ENCODE measurements around the gene SSR1.
"Not testable (repeated sequence)": the region's sequence is repeated elsewhere in the genome, so short reads cannot be mapped to it uniquely, and the experiment has no call there.

Gene SSR1

GRCh38 chr6:7312616-7313504 lies at the start of gene SSR1:
TSS of gene SSR1 (minus strand) at chr6:7313199. CDS start at chr6:7313120, 79 bp downstream.
- DNase-seq = peak; percentile 93

GRCh38 chr6:7351916-7352315 lies 38.9 kb upstream of the SSR1 start:
- DNase-seq = not testable (repeated sequence)

- DNase-seq = not testable (repeated sequence)
These were observed 37.6 kb upstream of the SSR1 start for GRCh38 chr6:7350591-7350990.

- DNase-seq = not testable (repeated sequence)
These were observed 34.6 kb upstream of the SSR1 start for GRCh38 chr6:7347551-7347997.

- DNase-seq = not testable (repeated sequence)
These were observed 31.9 kb upstream of the SSR1 start for GRCh38 chr6:7344773-7345450.

GRCh38 chr6:7343546-7344475 lies 30.8 kb upstream of the SSR1 start:
- no peak for DNase-seq

- no peak for DNase-seq
These were observed 29.2 kb upstream of the SSR1 start for GRCh38 chr6:7341989-7342742.

- DNase-seq = no peak
These were observed 28.3 kb upstream of the SSR1 start for GRCh38 chr6:7341271-7341670.

- DNase-seq = not testable (repeated sequence)
These were observed 26.2 kb upstream of the SSR1 start for GRCh38 chr6:7339007-7339732.

- DNase-seq = no peak
These were observed 25.0 kb upstream of the SSR1 start for GRCh38 chr6:7338031-7338430.

- DNase-seq = no peak
These were observed 22.5 kb upstream of the SSR1 start for GRCh38 chr6:7335519-7335918.

GRCh38 chr6:7334685-7335084 lies 21.7 kb upstream of the SSR1 start:
- DNase-seq = no peak

- no peak for DNase-seq
These were observed 19.2 kb upstream of the SSR1 start for GRCh38 chr6:7332090-7332745.

- no peak for DNase-seq
These were observed 18.5 kb upstream of the SSR1 start for GRCh38 chr6:7331452-7331851.

GRCh38 chr6:7328243-7328642 lies 15.2 kb upstream of the SSR1 start:
- DNase-seq = no peak

- no peak for DNase-seq
These were observed 12.8 kb upstream of the SSR1 start for GRCh38 chr6:7325750-7326149.

GRCh38 chr6:7324520-7324919 lies 11.5 kb upstream of the SSR1 start:
- no peak for DNase-seq

GRCh38 chr6:7323074-7323473 lies 10.1 kb upstream of the SSR1 start:
- no peak for DNase-seq

- not testable (repeated sequence) for DNase-seq
These were observed 8.9 kb upstream of the SSR1 start for GRCh38 chr6:7321866-7322265.

- DNase-seq = not testable (repeated sequence)
These were observed 6.4 kb upstream of the SSR1 start for GRCh38 chr6:7319406-7319805.

- no peak for DNase-seq
These were observed 4.5 kb upstream of the SSR1 start for GRCh38 chr6:7317538-7317937.
